ENCODE data around the gene CRELD1. TPM values are rescaled to one million over a fixed set of nuclear protein-coding genes. Genes with fewer than 3 reads are reported as not detected.

CRELD1 gene
- total and polyA plus RNA-seq, 9 of the 15 experiments (the other 6 are each of a cell fraction or from before 2014, with no cell fraction given), result 3.3 to 25.8 (median 16.5) TPM

- no peak for TF ChIP-seq ZNF57 (CRISPR knock-in tag; IDR thresholded peaks at IDR 0.05)
- no peak for TF ChIP-seq SNRNP70 (optimal IDR thresholded peaks at IDR 0.05; ENCODE audit: low read depth, low read length)
- no peak for TF ChIP-seq STAT6 (CRISPR knock-in tag; IDR thresholded peaks at IDR 0.05)
- TF ChIP-seq HINFP (tag; conservative IDR thresholded peaks at IDR 0.05; ENCODE audit: low read depth), result no peak
- TF ChIP-seq ZNF444 (CRISPR knock-in tag; IDR thresholded peaks at IDR 0.05), result no peak
- peak; percentile 61; the same call in 1 of the 2 replicates for TF ChIP-seq PTRF (tag; IDR thresholded peaks at IDR 0.05)
- TF ChIP-seq SREBF2 (CRISPR knock-in tag; IDR thresholded peaks at IDR 0.05), result 0 out of 2 replicates have a peak, but pooled peaks have one; percentile 51
- no peak for TF ChIP-seq ATF1 (CRISPR knock-in tag; IDR thresholded peaks at IDR 0.05)
- TF ChIP-seq ATF1 (tag; IDR thresholded peaks at IDR 0.05), result peak; percentile 68
- TF ChIP-seq ZNF324 (CRISPR knock-in tag; IDR thresholded peaks at IDR 0.05), result no peak
- TF ChIP-seq ESRRA (IDR thresholded peaks at IDR 0.05; ENCODE audit: borderline replicate concordance, low read depth), result peak; percentile 50; the same call in 1 of the 2 replicates
- no peak for TF ChIP-seq CBX2 (IDR thresholded peaks at IDR 0.05; ENCODE audit: insufficient read depth, low read length, poor library complexity, severe bottlenecking)
- TF ChIP-seq ZNF41 (CRISPR knock-in tag; conservative IDR thresholded peaks at IDR 0.05), result 0 out of 2 replicates have a peak, but pooled peaks have one; percentile 27
- no peak for TF ChIP-seq NR2C1 (IDR thresholded peaks at IDR 0.05)
- TF ChIP-seq NR2C1 (tag; IDR thresholded peaks at IDR 0.05), result peak; percentile 75
- TF ChIP-seq ZEB2 (IDR thresholded peaks at IDR 0.05), result no peak
- no peak for TF ChIP-seq ZNF449 (CRISPR knock-in tag; IDR thresholded peaks at IDR 0.05)
- no peak for TF ChIP-seq ZNF184 (CRISPR knock-in tag; IDR thresholded peaks at IDR 0.05)
- 0 out of 2 replicates have a peak, but pooled peaks have one; percentile 33 for TF ChIP-seq ERF (CRISPR knock-in tag; IDR thresholded peaks at IDR 0.05)
- no peak for TF ChIP-seq KDM1A (IDR thresholded peaks at IDR 0.05)
Observed at GRCh38 chr3:9897408-9898372, 35.9 kb upstream of the CRELD1 start (continued).
